HepG2 (cell line): ENCODE results near the gene CMTM8. TPM values are rescaled to one million over a fixed set of nuclear protein-coding genes. Genes with fewer than 3 reads are reported as not detected.

Experiments
- BCLAF1 ChIP-seq: fragments of 450-650 bp; IDR thresholded peaks from 2 replicates; pipeline ENCODE4 v1.6.1; 2017; ENCODE audit warnings: mild to moderate bottlenecking
- CBX5 ChIP-seq: sonication (generic); formaldehyde crosslinking; IDR thresholded peaks from 2 replicates; pipeline ENCODE4 v1.4.0; 2020; ENCODE audit warnings: missing genetic modification reagents, borderline replicate concordance
- CEBPG ChIP-seq: IDR thresholded peaks from 2 replicates; pipeline ENCODE4 v1.6.1; 2016
- CREBL2 ChIP-seq: sonication (generic); formaldehyde crosslinking; IDR thresholded peaks from 2 replicates; pipeline ENCODE4 v1.8.1; 2023; ENCODE audit warnings: missing genetic modification reagents, mild to moderate bottlenecking, borderline replicate concordance
- DR1 ChIP-seq: sonication (generic); formaldehyde crosslinking; IDR thresholded peaks from 2 replicates; pipeline ENCODE4 v1.8.0; 2021; ENCODE audit warnings: mild to moderate bottlenecking, missing genetic modification reagents, inconsistent platforms
- HIC2 ChIP-seq: sonication (generic); formaldehyde crosslinking; IDR thresholded peaks from 2 replicates; pipeline ENCODE4 v1.9.0; 2022; ENCODE audit warnings: low read depth, missing genetic modification reagents
- IRF9 ChIP-seq: sonication (generic); formaldehyde crosslinking; IDR thresholded peaks from 2 replicates; pipeline ENCODE4 v1.8.0; 2022; ENCODE audit warnings: missing genetic modification reagents, mild to moderate bottlenecking, borderline replicate concordance
- KLF13 ChIP-seq: sonication (generic); formaldehyde crosslinking; IDR thresholded peaks from 2 replicates; pipeline ENCODE4 v1.4.0; 2020; ENCODE audit warnings: mild to moderate bottlenecking, missing genetic modification reagents
- NONO ChIP-seq, 2 experiments: fragments of 450-650 bp in 1 of 2; sonication (generic) in 1 of 2; formaldehyde crosslinking in 1 of 2; IDR thresholded peaks in 1 of 2; conservative IDR thresholded peaks in 1 of 2; 2 replicates each; pipeline versions ENCODE4 v1.6.1 to v1.8.0; 2017 to 2022; ENCODE audit warnings: mild to moderate bottlenecking in 1 of 2, missing genetic modification reagents in 1 of 2, moderate library complexity in 1 of 2
- NR2F2 ChIP-seq: IDR thresholded peaks from 2 replicates; pipeline ENCODE4 v1.6.1; 2012; ENCODE audit warnings: low read depth, inconsistent platforms, borderline replicate concordance
- RNF219 ChIP-seq: sonication (generic); formaldehyde crosslinking; IDR thresholded peaks from 2 replicates; pipeline ENCODE4 v1.5.0; 2020; ENCODE audit warnings: mild to moderate bottlenecking, missing genetic modification reagents
- SMAD3 ChIP-seq: sonication (generic); formaldehyde crosslinking; IDR thresholded peaks from 2 replicates; pipeline ENCODE4 v1.4.0; 2020; ENCODE audit warnings: missing genetic modification reagents
- SRY ChIP-seq: sonication (generic); formaldehyde crosslinking; IDR thresholded peaks from 2 replicates; pipeline ENCODE4 v1.8.0; 2022; ENCODE audit warnings: mild to moderate bottlenecking, missing genetic modification reagents
- ZBTB21 ChIP-seq: sonication (generic); formaldehyde crosslinking; IDR thresholded peaks from 2 replicates; pipeline ENCODE4 v1.4.0; 2020; ENCODE audit warnings: missing genetic modification reagents
- ZBTB42 ChIP-seq: sonication (generic); formaldehyde crosslinking; IDR thresholded peaks from 2 replicates; pipeline ENCODE4 v1.5.0; 2020; ENCODE audit warnings: mild to moderate bottlenecking, missing genetic modification reagents
- ZNF20 ChIP-seq: sonication (generic); formaldehyde crosslinking; IDR thresholded peaks from 2 replicates; pipeline ENCODE4 v1.4.0; 2020; ENCODE audit warnings: mild to moderate bottlenecking, moderate library complexity, missing genetic modification reagents
- ZNF292 ChIP-seq: sonication (generic); formaldehyde crosslinking; IDR thresholded peaks from 2 replicates; pipeline ENCODE4 v1.8.1; 2022; ENCODE audit warnings: mild to moderate bottlenecking, low read depth, missing genetic modification reagents, borderline replicate concordance
- ZNF333 ChIP-seq: sonication (generic); formaldehyde crosslinking; IDR thresholded peaks from 2 replicates; pipeline ENCODE4 v1.4.0; 2020; ENCODE audit warnings: mild to moderate bottlenecking, missing genetic modification reagents, borderline replicate concordance
- ZNF354B ChIP-seq: sonication (generic); formaldehyde crosslinking; IDR thresholded peaks from 2 replicates; pipeline ENCODE4 v1.8.0; 2022; ENCODE audit warnings: mild to moderate bottlenecking, missing genetic modification reagents
- ZNF441 ChIP-seq: sonication (generic); formaldehyde crosslinking; IDR thresholded peaks from 2 replicates; pipeline ENCODE4 v1.7.0; 2021; ENCODE audit warnings: missing genetic modification reagents, borderline replicate concordance
- ZNF549 ChIP-seq: sonication (generic); formaldehyde crosslinking; IDR thresholded peaks from 2 replicates; pipeline ENCODE4 v1.5.0; 2020; ENCODE audit warnings: missing genetic modification reagents
- ZNF879 ChIP-seq: sonication (generic); formaldehyde crosslinking; IDR thresholded peaks from 2 replicates; pipeline ENCODE4 v1.8.1; 2023; ENCODE audit warnings: missing genetic modification reagents
- polyA plus RNA-seq, 8 experiments: library from polyadenylated mRNA; depleted of rRNA in 3 of 8; stranded (reverse) in 7 of 8; unstranded in 1 of 8; fragments of >200 nt; fragmentation: Illumina TruSeq in 4 of 8; extraction: Trizol in 4 of 8; gene quantifications; 2 replicates each; pipeline versions ENCODE4 v1.2.1 to v1.2.3, GENCODE V29; 2011 to 2016; ENCODE audit warnings: low read depth in 4 of 8, missing spikeins in 1 of 8, mixed read lengths in 1 of 8; ENCODE audit not compliant: insufficient read depth in 1 of 8
- total RNA-seq, 5 experiments: library from RNA; depleted of rRNA; stranded (reverse); fragments of >200 nt; fragmentation: Illumina TruSeq; extraction: Trizol; gene quantifications; 2 replicates each; pipeline ENCODE4 v1.2.3, GENCODE V29; 2016; ENCODE audit warnings: low read depth in 1 of 5

The CMTM8 gene
- total and polyA plus RNA-seq, 2 of the 13 experiments (the other 11 are each of a cell fraction or from before 2014, with no cell fraction given): 8.9 to 15.8 TPM

GRCh38 chr3:32392536-32393302 is 154.2 kb downstream of the CMTM8 start (continued):
- TF ChIP-seq HIC2 (no peak), ZNF20 (CRISPR knock-in tag) (no peak; the same call in 1 of the 2 replicates), NONO (IDR thresholded peaks at IDR 0.05) (no peak), NONO (CRISPR knock-in tag; conservative IDR thresholded peaks at IDR 0.05) (no peak), ZNF549 (no peak), DR1 (no peak), CBX5 (CRISPR knock-in tag) (no peak), RNF219 (CRISPR knock-in tag) (no peak), ZNF441 (CRISPR knock-in tag) (no peak), ZNF354B (CRISPR knock-in tag) (no peak), CREBL2 (CRISPR knock-in tag) (no peak), ZNF879 (CRISPR knock-in tag) (no peak), ZNF292 (CRISPR knock-in tag) (no peak), IRF9 (CRISPR knock-in tag) (0 out of 2 replicates have a peak, but pooled peaks have one; percentile 11), SMAD3 (CRISPR knock-in tag) (no peak), KLF13 (no peak), BCLAF1 (no peak), NR2F2 (no peak), SRY (CRISPR knock-in tag) (no peak; the same call in 1 of the 2 replicates), CEBPG (CRISPR knock-in tag) (no peak), ZBTB42 (CRISPR knock-in tag) (no peak), ZBTB21 (no peak), ZNF333 (CRISPR knock-in tag) (0 out of 2 replicates have a peak, but pooled peaks have one; percentile 8)
